Activated T-helper 17 cell treated with anti-CD3 and anti-CD28 coated beads, Interleukin-2, amount 50 U/mL, for 72 hours (primary cell): ENCODE measurements around the gene REL. TPM values are rescaled to one million over a fixed set of nuclear protein-coding genes. Genes with fewer than 3 reads are reported as not detected.
"Not testable (repeated sequence)": the region's sequence is repeated elsewhere in the genome, so short reads cannot be mapped to it uniquely, and the experiment has no call there.

Source experiments
- ATAC-seq: fragments of 150-1000 bp; cut with Tn5 transposase; replicated peaks from 2 replicates; pipeline ENCODE4 v1.10.0; 2021; ENCODE audit warnings: mild to moderate bottlenecking, moderate library complexity
- H3K27ac Mint-ChIP-seq: one replicate; pipeline ENCODE4 v1.8.0; 2022; ENCODE audit warnings: mixed read lengths
- H3K27me3 Mint-ChIP-seq: one replicate; pipeline ENCODE4 v1.8.0; 2022; ENCODE audit warnings: mixed read lengths
- H3K36me3 Mint-ChIP-seq: one replicate; pipeline ENCODE4 v1.8.0; 2022; ENCODE audit warnings: low read depth, mild to moderate bottlenecking, mixed read lengths
- H3K4me1 Mint-ChIP-seq: one replicate; pipeline ENCODE4 v1.8.0; 2022; ENCODE audit warnings: mixed read lengths
- H3K4me3 Mint-ChIP-seq: one replicate; pipeline ENCODE4 v1.8.0; 2022; ENCODE audit warnings: mild to moderate bottlenecking, mixed read lengths
- H3K9me3 Mint-ChIP-seq: one replicate; pipeline ENCODE4 v1.8.0; 2022; ENCODE audit warnings: mixed read lengths
- total RNA-seq, 2 donors: library from RNA; stranded (reverse); gene quantifications; one replicate each; pipeline ENCODE4 v1.2.3, GENCODE V29; 2022

The REL gene
- total RNA-seq, 2 donors from 2014 or later, result 13.9 to 60.1 TPM

GRCh38 chr2:60925994-60926740 is 44.8 kb downstream of the REL start:
- peaks cover 12% of the 10 kb centered on the region for H3K4me1 Mint-ChIP-seq
- peaks cover 79% of the 10 kb centered on the region for H3K36me3 Mint-ChIP-seq
- no peaks in the 10 kb centered on the region for H3K27me3 Mint-ChIP-seq
- ATAC-seq, result no peak
- H3K27ac Mint-ChIP-seq, result no peak overlapping the region
- H3K4me3 Mint-ChIP-seq, result no peak overlapping the region
- H3K9me3 Mint-ChIP-seq, result no peaks in the 10 kb centered on the region

- peaks cover 12% of the 10 kb centered on the region for H3K4me1 Mint-ChIP-seq
- no peak overlapping the region for H3K27ac Mint-ChIP-seq
- no peak overlapping the region for H3K4me3 Mint-ChIP-seq
- H3K27me3 Mint-ChIP-seq, result no peaks in the 10 kb centered on the region
- peaks cover 77% of the 10 kb centered on the region for H3K36me3 Mint-ChIP-seq
- H3K9me3 Mint-ChIP-seq, result no peaks in the 10 kb centered on the region
- ATAC-seq, result no peak
Measured at GRCh38 chr2:60926741-60927552, 45.6 kb downstream of the REL start.

GRCh38 chr2:60932061-60932460 is 50.7 kb downstream of the REL start:
- not testable (repeated sequence) for H3K9me3 Mint-ChIP-seq, H3K27me3 Mint-ChIP-seq, H3K4me3 Mint-ChIP-seq, H3K27ac Mint-ChIP-seq, ATAC-seq
- peaks cover 77% of the 10 kb centered on the region for H3K36me3 Mint-ChIP-seq
- peaks cover 14% of the 10 kb centered on the region for H3K4me1 Mint-ChIP-seq

- Mint-ChIP-seq H3K27ac (no peak overlapping the region), H3K27me3 (no peaks in the 10 kb centered on the region), H3K36me3 (peaks cover 76% of the 10 kb centered on the region), H3K4me3 (no peak overlapping the region), H3K4me1 (peaks cover 14% of the 10 kb centered on the region), H3K9me3 (no peaks in the 10 kb centered on the region)
- ATAC-seq, result no peak
Measured at GRCh38 chr2:60932954-60933353, 51.6 kb downstream of the REL start.

- peaks cover 86% of the 10 kb centered on the region for H3K36me3 Mint-ChIP-seq
- H3K4me1 Mint-ChIP-seq, result peaks cover 24% of the 10 kb centered on the region
- no peaks in the 10 kb centered on the region for H3K27me3 Mint-ChIP-seq
- H3K9me3 Mint-ChIP-seq, result no peaks in the 10 kb centered on the region
- H3K4me3 Mint-ChIP-seq, result no peak overlapping the region
- no peak overlapping the region for H3K27ac Mint-ChIP-seq
- ATAC-seq, result no peak
Measured at GRCh38 chr2:60934165-60934722, 52.9 kb downstream of the REL start.

GRCh38 chr2:60936757-60937156 is 55.4 kb downstream of the REL start:
- no peak for ATAC-seq
- Mint-ChIP-seq H3K4me3 (no peak overlapping the region), H3K36me3 (peaks cover 84% of the 10 kb centered on the region), H3K27me3 (no peaks in the 10 kb centered on the region), H3K9me3 (no peaks in the 10 kb centered on the region), H3K27ac (peak overlapping the region; percentile 74), H3K4me1 (peaks cover 24% of the 10 kb centered on the region)

- Mint-ChIP-seq H3K9me3 (no peaks in the 10 kb centered on the region), H3K27ac (no peak overlapping the region), H3K4me3 (no peak overlapping the region), H3K27me3 (no peaks in the 10 kb centered on the region), H3K36me3 (peaks cover 69% of the 10 kb centered on the region), H3K4me1 (peaks cover 20% of the 10 kb centered on the region)
- ATAC-seq, result no peak
Measured at GRCh38 chr2:60938301-60938700, 56.9 kb downstream of the REL start.

GRCh38 chr2:60939622-60940021 is 58.2 kb downstream of the REL start:
- no peaks in the 10 kb centered on the region for H3K27me3 Mint-ChIP-seq
- H3K27ac Mint-ChIP-seq, result no peak overlapping the region
- H3K36me3 Mint-ChIP-seq, result peaks cover 63% of the 10 kb centered on the region
- no peaks in the 10 kb centered on the region for H3K9me3 Mint-ChIP-seq
- ATAC-seq, result no peak
- no peak overlapping the region for H3K4me3 Mint-ChIP-seq
- peaks cover 13% of the 10 kb centered on the region for H3K4me1 Mint-ChIP-seq

- Mint-ChIP-seq H3K4me1 (no peaks in the 10 kb centered on the region), H3K27ac (no peak overlapping the region), H3K27me3 (no peaks in the 10 kb centered on the region), H3K9me3 (no peaks in the 10 kb centered on the region), H3K4me3 (no peak overlapping the region), H3K36me3 (peaks cover 13% of the 10 kb centered on the region)
- ATAC-seq, result no peak
Measured at GRCh38 chr2:60945341-60945740, 64.0 kb downstream of the REL start.

- no peak overlapping the region for H3K4me3 Mint-ChIP-seq
- H3K27ac Mint-ChIP-seq, result no peak overlapping the region
- no peak for ATAC-seq
Measured at GRCh38 chr2:60947056-60947455, 65.7 kb downstream of the REL start.

GRCh38 chr2:60948161-60948560 is 66.8 kb downstream of the REL start:
- H3K4me1 Mint-ChIP-seq, result no peaks in the 10 kb centered on the region
- H3K27ac Mint-ChIP-seq, result no peak overlapping the region
- no peaks in the 10 kb centered on the region for H3K27me3 Mint-ChIP-seq
- H3K4me3 Mint-ChIP-seq, result no peak overlapping the region
- no peak for ATAC-seq
- H3K36me3 Mint-ChIP-seq, result peaks cover 10% of the 10 kb centered on the region
- no peaks in the 10 kb centered on the region for H3K9me3 Mint-ChIP-seq

More at GRCh38 chr2:60947056-60947455, 65.7 kb downstream of the REL start:
- no peaks in the 10 kb centered on the region for H3K9me3 Mint-ChIP-seq
- no peaks in the 10 kb centered on the region for H3K27me3 Mint-ChIP-seq
- peaks cover 8% of the 10 kb centered on the region for H3K36me3 Mint-ChIP-seq
- H3K4me1 Mint-ChIP-seq, result no peaks in the 10 kb centered on the region

GRCh38 chr2:60948926-60949579 is 67.7 kb downstream of the REL start:
- Mint-ChIP-seq H3K27ac (no peak overlapping the region), H3K27me3 (no peaks in the 10 kb centered on the region), H3K9me3 (no peaks in the 10 kb centered on the region), H3K4me1 (no peaks in the 10 kb centered on the region), H3K4me3 (no peak overlapping the region), H3K36me3 (peaks cover 13% of the 10 kb centered on the region)
- peak; percentile 64 for ATAC-seq

- ATAC-seq, result no peak
- H3K4me3 Mint-ChIP-seq, result no peak overlapping the region
- H3K4me1 Mint-ChIP-seq, result no peaks in the 10 kb centered on the region
- H3K36me3 Mint-ChIP-seq, result peaks cover 15% of the 10 kb centered on the region
- H3K27me3 Mint-ChIP-seq, result no peaks in the 10 kb centered on the region
- no peaks in the 10 kb centered on the region for H3K9me3 Mint-ChIP-seq
- no peak overlapping the region for H3K27ac Mint-ChIP-seq
Measured at GRCh38 chr2:60954139-60954538, 72.8 kb downstream of the REL start.

- no peaks in the 10 kb centered on the region for H3K27me3 Mint-ChIP-seq
- no peak overlapping the region for H3K4me3 Mint-ChIP-seq
- H3K27ac Mint-ChIP-seq, result no peak overlapping the region
- no peaks in the 10 kb centered on the region for H3K9me3 Mint-ChIP-seq
- peaks cover 15% of the 10 kb centered on the region for H3K36me3 Mint-ChIP-seq
- ATAC-seq, result no peak
- no peaks in the 10 kb centered on the region for H3K4me1 Mint-ChIP-seq
Measured at GRCh38 chr2:60957224-60957623, 75.8 kb downstream of the REL start.
